Fibroblast of skin of left quadriceps (primary cell): ENCODE measurements around the gene RARRES1.
"Not testable (repeated sequence)": the region's sequence is repeated elsewhere in the genome, so short reads cannot be mapped to it uniquely, and the experiment has no call there.

ENCODE experiments used
- DNase-seq, 2 experiments: peaks; one replicate each; pipeline ENCODE4 v3.0.0-alpha.2; 2013; ENCODE audit warnings: low read depth in 2 of 2

Gene RARRES1

GRCh38 chr3:158696618-158697017 lies 35.6 kb downstream of the RARRES1 start:
- DNase-seq, result no peak

- DNase-seq, result not testable (repeated sequence)
These were observed 38.3 kb downstream of the RARRES1 start for GRCh38 chr3:158693866-158694456.

GRCh38 chr3:158685159-158685558 lies 47.1 kb downstream of the RARRES1 start:
- no peak for DNase-seq

- peak; percentile 48 to 52 for DNase-seq
These were observed 48.9 kb downstream of the RARRES1 start for GRCh38 chr3:158683230-158683962.

- no peak for DNase-seq
These were observed 51.4 kb downstream of the RARRES1 start for GRCh38 chr3:158680861-158681260.

GRCh38 chr3:158679547-158680000 lies 52.7 kb downstream of the RARRES1 start:
- DNase-seq, result no peak

- DNase-seq, result no peak
These were observed 53.6 kb downstream of the RARRES1 start for GRCh38 chr3:158678687-158679086.

GRCh38 chr3:158672215-158673176 lies 59.8 kb downstream of the RARRES1 start, which contains the start of gene LXN:
Gene LXN, minus strand, starts transcription at chr3:158672648. Its CDS starts 170 bp downstream, at chr3:158672478.
- peak; percentile 68 to 69 for DNase-seq

GRCh38 chr3:158671821-158672214 lies 60.4 kb downstream of the RARRES1 start:
- DNase-seq, result no peak

GRCh38 chr3:158668506-158668905 lies 63.8 kb downstream of the RARRES1 start:
- no peak for DNase-seq

- no peak for DNase-seq
These were observed 65.8 kb downstream of the RARRES1 start for GRCh38 chr3:158666416-158666815.

- DNase-seq, result no peak
These were observed 68.4 kb downstream of the RARRES1 start for GRCh38 chr3:158663832-158664231.

GRCh38 chr3:158663246-158663645 lies 69.0 kb downstream of the RARRES1 start:
- no peak for DNase-seq

GRCh38 chr3:158660711-158661110 lies 71.5 kb downstream of the RARRES1 start:
- DNase-seq, result no peak

- peak; percentile 31 to 44 for DNase-seq
These were observed 72.6 kb downstream of the RARRES1 start for GRCh38 chr3:158659454-158660237.

- DNase-seq, result no peak
These were observed 73.4 kb downstream of the RARRES1 start for GRCh38 chr3:158658889-158659288.

- DNase-seq, result no peak
These were observed 79.8 kb downstream of the RARRES1 start for GRCh38 chr3:158652463-158652862.

GRCh38 chr3:158651192-158651591 lies 81.1 kb downstream of the RARRES1 start:
- no peak for DNase-seq

GRCh38 chr3:158649791-158650190 lies 82.5 kb downstream of the RARRES1 start:
- DNase-seq, result no peak
